GM18858 (cell line): ENCODE data around the gene ANO2.
"Not testable (repeated sequence)": the region's sequence is repeated elsewhere in the genome, so short reads cannot be mapped to it uniquely, and the experiment has no call there.

Experiments used
- ATAC-seq: cut with Tn5 transposase; IDR thresholded peaks from one replicate; pipeline ENCODE4 v1.9.1; 2021; ENCODE audit not compliant: unreplicated experiment

ANO2 gene

DNA sequence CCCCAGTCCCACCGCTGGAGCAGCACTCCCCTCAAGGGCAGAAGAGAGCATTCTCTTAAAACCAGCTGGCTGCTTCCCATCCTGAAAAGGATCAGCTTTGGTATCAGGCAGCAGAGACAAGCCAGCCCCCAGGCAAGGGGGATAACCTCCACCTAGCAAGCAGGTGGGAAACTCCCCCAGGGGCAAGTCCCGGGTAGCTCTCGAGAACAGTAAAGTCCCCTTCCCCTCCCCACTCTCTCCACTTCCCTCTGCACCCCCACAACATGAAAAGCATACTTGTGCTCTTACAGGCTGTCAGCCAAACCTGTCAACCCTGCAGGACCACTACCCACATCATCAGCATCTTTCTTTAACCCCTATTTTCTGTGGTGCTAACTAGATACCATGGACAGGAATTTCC lies 259.1 kb downstream of the ANO2 start:
- no peak for ATAC-seq

DNA sequence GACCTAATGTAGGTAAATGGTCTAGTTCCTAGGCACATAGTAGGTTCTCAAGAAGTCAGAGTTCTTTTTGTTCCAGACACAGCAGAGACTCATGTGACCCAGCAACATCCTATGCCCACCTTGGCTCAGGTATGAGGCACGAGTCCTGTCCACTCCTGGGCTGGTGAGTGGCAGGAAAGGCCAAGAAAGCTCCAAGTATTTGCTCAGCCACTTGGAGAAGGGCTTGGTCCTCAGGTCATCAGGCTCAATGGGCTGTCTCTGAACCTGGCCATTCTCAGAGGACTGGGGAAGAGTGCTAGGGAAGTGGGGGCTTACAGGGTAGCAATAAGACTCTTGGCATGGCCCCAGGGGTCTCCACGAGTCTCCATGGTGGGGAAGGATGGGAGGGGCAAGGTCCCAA lies 260.1 kb downstream of the ANO2 start:
- no peak for ATAC-seq

DNA sequence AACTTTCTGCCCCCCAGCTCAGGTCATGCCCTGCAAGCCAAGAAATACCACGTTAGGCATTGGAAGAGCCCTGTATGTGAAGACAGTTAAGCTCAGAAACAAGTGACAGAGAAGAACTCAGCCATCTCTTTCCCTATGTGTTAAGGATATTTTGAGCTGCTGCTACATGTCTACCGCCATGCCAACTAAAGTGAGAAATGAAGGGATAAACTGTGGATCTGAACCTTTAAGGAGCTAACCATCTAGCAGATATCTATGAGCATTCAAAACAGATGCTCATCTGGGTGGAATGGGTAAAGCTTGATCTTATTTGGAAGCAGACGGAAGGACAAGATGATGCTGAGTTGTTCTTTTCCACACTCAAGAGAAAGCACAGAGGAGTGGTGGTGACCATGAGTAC lies 262.5 kb downstream of the ANO2 start:
- ATAC-seq, result no peak

DNA sequence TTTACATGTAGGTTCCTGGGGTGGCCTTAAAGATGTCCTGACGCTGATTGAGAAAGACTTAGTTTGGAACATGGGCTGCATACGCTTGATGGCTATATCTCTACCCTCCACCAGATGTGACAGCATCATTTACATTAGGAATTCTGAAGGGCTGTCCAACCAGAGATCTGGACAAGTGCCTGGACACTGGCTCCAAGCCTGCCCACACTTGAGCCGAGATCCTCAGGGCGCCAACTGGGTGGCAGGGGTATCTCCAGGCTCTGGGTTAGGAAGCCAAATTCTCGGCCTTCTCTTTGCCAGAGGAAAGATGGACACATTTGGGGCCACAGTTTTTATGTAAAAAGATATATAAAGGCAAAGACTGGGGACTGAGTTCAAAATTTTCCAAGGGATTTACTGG lies 266.9 kb downstream of the ANO2 start:
- ATAC-seq, result no peak

DNA sequence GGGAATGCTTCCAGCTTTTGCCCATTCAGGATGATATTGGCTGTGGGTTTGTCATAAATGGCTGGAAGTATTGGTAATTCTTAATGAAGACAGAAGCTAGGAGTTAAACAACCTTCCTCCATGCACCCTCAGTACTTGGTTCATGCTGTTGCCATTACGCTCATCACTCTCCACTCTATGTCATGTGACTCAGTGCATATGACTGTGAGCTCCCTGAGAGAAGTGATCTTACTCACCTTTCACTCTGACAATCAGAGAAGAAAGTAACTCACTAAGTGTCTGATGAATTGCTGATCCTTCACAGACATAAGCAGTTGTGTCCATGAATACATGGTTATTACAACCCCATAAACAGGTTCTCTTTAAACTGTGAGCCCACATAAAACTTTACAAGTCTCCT lies 275.4 kb downstream of the ANO2 start:
- not testable (repeated sequence) for ATAC-seq

DNA sequence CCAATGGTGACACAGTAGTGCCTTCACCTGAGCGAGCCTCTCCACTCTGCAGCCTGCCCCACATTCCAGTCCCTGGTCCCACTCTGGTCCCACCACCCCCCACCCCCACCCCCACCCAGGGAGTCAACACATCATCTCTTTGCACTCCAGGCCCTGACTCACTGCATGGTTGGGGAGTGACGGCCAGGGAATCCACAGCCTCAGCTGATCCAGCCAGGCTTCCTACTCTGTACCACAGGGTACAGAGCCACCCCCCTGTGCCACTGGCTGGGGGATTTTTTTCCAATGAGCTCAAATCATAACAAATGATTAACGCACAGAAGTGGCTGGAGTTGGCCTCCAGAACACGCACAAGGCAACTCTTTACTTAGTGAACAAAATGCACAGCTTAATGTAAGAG lies 279.4 kb downstream of the ANO2 start:
- ATAC-seq, result no peak

DNA sequence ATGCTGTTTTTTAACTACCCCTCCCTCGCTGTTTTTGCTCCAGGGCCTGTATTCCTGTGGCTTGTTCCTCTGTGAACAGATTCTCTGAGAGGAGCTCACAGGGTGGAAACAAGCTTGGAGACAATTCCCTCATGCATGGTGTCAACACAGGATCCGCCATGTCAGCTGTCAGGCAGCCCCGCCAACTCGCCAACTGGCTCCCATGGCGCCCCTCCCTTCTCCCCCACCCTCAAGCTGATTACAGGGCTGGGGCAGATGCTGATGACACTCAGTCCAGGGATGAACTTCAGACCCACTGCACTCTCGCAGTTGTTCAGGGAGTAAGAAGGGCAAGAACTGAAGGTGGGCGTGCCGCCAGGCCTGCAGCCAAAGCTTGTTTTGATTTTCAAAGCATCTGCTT lies 283.2 kb downstream of the ANO2 start:
- no peak for ATAC-seq

DNA sequence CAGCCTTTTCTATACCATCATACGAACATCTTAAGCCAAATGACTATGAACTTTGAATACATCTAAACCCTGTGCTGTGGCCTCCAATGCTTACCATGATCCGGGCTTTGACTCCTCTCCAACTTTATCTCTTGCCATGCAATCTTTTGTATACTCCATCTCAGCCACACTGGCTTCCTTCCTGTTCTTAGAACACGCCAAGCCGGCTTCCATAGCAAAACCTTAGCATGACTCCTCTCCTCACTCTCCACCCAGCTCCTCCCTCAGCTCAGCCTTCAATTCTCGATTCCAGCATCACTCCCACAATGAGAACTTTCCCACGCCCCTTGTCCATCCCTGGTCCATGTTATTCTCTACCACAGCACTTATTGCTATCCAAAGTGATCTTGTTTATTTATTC lies 284.8 kb downstream of the ANO2 start:
- no peak for ATAC-seq

DNA sequence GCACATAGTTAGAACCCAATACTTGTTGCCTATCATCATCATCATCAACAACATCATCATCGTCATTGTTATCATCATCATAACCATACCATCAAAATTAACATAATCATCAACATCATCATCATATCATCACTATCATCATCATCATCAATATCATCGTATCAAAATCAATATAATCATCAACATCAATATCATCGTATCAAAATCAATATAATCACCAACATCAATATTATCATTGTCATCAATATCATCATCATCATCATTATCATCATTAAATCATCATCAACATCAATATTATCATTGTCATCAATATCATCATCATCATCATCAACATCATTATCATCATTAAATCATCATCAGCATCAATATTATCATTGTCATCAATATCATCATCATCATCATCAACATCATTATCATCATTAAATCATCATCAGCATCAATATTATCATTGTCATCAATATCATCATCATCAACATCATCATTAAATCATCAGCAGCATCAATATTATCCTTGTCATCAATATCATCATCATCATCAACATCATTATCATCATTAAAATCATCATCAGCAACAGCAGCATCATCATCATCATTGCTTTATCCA lies 286.6 kb downstream of the ANO2 start:
- not testable (repeated sequence) for ATAC-seq

DNA sequence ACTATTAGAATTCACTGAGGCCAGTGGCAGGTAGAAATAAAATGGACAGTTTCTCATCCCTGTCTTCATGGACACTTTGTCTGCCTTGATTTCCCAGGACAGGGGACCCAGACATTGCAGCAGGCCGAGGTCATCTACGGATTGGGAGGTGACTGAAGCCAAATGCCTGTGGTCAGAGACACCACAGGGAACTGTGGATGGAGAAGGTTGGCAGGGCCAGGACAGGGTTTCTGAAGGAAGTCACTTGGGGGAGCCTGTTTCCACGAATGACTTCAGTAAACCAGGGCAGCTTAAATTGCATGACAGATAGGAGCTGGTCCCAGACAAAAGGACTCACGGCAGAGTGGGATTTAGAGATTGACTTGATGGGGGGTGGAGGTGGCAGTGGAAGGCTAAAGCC lies 288.2 kb downstream of the ANO2 start:
- no peak for ATAC-seq

DNA sequence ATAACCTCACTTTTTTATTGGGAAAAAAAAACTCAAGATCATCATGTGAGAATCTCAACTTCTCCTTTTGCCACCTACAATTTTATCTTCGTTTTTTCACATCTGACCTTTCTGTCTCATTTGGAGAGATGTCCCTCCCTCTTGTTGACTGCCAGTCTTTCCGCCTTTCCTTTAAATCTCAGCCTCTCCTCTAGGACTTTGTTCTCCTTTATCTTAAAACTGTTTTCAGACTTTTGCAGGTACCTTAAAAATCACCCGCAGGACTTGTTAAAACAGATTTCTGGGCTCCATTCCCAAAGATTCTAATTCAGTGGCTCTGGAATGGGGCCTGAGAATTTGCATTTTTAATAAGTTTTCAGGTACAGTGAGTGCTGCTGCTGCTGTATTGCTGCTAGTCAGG lies 289.9 kb downstream of the ANO2 start:
- ATAC-seq, result no peak

DNA sequence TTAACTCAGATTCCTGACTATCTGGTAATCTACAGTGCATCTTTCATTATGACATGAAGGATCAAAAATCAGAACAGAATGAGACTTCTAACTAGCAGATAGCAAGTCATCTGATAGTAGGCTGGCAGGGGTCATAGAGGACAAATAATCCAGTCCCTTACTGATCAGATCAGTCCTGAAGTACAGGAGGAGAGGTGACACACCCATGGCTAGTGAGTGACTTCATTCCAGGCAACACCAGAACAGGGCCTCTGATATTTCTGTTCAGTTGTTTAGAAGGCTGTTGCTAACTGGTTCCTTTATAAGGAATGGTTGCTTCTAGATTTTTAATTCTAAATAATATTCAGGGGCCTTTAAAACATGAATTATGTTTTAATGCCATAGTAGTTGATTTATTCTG lies 291.0 kb downstream of the ANO2 start:
- no peak for ATAC-seq

DNA sequence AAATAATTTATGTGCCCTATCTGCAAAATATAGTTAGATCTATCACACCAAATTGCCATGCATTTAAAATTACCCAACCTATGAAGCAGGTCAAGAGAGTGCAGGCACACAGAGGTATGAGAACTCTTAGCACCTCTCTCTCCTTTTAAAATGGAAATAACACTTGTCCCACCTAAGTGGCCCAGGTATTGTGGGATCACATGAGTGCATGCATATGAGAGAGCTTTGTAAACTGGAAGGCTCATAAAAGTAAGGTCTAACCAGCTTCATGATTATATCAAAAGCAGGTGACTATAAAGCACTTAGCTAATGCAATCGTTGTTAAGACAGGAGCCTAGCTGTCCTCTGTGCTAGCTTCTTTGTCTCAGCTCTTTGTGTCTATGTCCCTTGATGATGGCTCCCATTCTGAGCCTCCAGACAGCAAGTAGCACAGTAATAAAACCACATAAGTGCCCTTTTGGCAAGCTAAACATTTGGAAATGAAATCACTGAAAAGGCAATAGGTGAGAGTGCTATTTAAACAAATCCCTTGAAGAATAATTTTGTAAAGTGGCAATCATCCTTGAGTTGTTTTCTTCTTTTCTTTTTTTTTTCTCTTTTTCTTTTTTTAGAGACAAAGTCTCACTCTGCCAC lies 294.1 kb downstream of the ANO2 start:
- no peak for ATAC-seq

DNA sequence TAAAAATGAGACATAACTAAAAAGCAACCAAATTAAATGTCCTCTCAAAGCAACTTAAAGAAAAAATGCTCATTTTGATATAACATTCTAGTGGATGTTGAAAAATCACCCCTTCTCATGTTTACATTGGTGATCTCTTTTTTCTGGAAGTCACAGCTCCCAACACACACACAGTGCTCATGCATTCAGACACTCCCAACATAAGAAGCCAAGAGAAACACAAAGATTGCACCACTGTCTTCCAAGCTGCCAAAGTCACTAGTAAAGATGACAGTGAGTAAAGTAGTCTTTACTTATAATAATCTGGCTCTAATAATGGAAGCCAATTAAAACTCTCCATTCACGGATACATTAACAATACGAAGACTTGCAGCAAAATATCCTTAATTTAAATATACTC lies 294.8 kb downstream of the ANO2 start:
- no peak for ATAC-seq

DNA sequence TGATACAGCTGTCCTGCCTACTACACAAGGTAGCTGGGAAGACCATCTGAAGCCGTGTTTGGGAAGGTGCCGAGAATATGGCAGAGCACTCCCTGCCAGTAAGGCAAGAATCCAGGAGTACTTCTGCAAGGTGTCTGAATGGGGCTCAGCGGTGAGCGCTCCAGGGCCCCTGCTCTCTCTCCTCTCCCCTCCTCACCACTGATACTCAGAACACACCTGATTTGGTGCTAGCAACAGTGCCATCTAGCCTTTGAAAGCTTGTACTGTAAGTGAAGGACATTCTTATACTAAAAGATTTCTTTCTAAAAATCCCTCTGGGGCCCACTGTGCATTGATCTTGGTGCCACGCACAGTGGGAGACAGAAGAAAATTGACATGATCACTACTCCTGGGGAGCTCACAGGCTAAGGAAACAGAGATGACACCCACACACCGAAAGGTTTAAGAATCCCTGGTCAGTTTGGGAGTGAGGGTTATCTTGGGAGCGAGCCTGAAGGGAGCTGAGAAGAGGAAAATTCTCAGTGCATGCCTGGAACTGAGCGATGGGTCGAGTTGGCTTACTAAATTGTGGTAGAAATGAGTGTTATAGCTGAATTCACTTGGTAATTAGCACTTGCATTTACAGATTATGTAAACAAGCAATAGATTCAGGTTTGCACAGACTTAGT lies 296.2 kb downstream of the ANO2 start:
- ATAC-seq, result no peak

DNA sequence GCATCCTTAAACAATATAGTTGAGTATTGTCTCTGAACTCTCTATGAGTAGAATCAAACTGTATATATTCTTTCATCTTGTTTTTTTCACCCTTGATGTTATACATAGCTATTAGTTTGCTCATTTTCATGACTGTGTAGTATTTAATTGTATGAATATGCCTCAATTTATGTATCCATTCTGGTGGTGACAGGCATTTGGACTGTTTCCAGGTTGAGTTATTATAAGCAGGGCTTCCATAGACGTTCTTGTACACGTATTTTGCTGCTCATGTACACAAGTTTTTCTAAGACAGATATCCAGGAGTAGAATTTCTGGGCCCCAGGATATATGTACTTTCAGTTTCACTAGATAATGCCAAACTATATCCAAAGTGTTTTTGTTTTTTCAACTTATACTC lies 301.8 kb downstream of the ANO2 start:
- ATAC-seq, result no peak

DNA sequence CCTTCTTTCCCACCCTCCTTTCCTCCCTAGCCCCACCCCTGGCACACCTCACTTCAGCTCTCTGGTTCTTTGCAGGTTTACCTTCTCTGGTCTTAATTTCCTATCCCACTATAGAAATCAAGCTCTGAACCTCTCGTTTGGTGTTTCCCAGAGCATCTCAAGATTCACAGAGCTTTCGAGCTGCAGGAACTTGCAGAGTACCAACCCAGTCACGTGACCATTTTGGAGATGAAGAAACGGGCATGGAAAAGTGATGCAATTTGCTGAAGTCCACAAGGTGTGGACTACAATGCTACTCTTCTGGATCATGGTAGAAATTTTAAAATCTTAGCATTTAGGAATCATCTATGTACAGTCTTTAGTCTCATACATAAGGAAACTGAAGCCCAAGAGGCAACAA lies 307.4 kb downstream of the ANO2 start:
- ATAC-seq, result no peak

DNA sequence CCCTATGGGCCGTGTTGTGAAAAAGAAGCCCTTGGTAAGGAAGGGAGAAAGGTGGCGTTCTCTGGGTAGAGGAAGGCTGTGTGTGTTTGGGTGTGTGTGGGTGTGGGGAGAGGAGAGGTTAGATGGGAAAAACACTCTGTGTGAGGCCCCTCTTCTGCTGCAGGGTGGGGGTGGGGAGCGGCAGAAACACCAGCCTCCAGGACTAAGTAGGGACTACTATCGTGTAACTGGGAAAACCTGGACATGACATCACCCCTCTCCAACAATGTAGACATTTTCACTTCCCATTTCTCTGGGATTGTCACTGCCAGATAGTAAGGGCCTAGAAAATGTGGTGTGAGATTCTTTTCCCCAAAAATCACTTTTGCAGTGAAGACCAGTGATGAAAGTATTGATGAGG lies 308.2 kb downstream of the ANO2 start:
- no peak for ATAC-seq

DNA sequence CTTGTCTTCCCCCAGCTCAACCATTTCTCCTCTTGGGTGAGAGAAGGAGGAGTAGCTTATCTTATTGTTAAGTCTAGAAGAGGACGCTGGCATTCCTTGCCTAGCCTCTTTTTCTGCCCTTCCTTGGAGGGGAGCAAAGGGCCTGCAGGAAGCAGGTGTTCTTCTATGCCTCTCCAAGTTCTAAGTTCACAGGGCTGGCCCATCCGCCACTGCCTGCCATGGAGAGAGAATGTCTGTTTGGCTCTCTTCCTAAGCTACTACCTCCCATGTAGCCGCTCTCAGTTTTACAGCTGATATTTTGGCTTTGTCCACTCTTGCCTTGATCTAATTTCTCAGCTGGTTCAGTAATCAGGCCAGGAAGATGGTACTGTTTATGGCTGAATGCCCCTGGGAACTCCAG lies 312.0 kb downstream of the ANO2 start:
- no peak for ATAC-seq

DNA sequence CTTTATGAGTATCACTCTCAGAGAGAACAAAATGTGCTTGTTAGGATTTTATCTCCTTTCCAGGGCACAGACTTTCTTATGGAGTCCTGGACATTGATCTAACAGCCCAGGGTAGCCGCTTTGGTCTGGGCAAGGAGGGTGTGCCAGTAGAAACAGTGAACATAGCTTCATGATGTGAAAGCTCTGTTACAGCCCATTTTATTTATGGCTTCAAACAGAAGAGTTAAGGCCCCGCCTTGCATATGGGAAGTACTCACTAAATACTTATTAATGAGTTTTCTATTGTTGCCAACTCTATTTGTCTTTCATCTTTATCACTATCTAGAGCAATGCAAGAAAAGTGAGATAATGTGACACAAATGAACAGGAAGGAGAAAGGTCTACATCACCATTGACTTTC lies 312.6 kb downstream of the ANO2 start:
- no peak for ATAC-seq

DNA sequence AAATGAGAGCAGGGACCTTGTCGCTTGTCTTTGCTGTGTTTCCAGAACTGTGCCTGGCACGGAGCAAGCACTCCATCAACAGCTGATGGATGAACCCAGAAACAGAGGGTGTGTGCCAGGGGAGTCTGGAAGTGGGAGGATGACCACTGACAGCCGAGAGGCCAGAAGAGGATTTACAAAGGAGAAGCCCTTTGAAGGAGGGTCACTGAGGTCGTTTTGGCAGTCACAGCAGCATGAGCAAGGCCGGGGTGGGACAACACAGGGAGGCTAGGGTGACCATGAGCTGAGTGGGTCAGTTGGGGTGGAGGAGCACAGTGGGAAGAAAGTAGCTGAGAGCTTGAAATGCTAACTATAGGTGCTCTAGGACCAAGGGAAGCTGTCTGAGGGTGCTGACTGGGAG lies 313.6 kb downstream of the ANO2 start:
- ATAC-seq, result no peak

DNA sequence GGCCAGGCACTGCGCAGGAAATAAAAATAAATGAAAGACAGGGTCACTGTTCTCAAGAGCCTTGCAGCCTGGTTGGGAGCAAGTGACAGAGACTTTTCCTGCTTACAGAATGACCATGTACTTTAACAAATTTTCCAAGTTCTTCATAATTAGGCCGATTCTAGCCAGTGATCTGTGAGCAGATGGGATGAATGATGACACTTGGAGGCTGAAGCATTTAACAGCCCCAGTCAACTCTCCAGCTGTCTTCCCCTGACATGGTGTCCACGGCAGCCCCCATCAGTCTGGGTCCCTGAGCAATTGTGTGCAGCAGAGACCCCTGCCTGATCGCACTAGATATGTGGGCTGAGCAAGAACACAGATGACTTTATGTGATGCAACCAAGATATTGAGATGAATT lies 314.3 kb downstream of the ANO2 start:
- no peak for ATAC-seq

DNA sequence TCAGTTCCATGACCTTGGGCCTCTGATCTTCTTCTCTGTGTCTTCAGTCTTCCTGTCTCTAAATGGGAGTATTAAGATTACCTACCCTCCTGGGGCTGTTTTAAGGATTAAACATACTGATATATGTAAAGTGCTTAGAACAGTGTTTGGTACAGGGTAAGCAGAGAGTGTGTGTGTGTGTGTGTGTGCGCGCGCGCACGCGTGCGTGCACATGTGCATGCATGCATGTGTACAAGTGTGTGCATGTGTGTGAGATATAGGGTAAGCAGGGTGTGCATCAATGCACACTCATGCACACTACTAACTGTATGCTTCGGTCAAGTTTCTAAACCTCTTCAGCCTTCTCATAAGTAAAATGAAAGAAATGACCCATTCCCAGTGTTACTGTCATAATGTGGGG lies 316.6 kb downstream of the ANO2 start:
- ATAC-seq, result no peak
